Epithelial cell of esophagus (primary cell): ENCODE measurements around the gene ARL14EP.
A peak's percentile ranks its signal among the peaks of the same experiment; 100 is the strongest.

Experiments
- DNase-seq: peaks from one replicate; pipeline ENCODE4 v3.0.0; 2010; ENCODE audit warnings: low read depth
- H3K4me3 ChIP-seq: 2 replicates; pipeline ENCODE4 v1.5.1; 2011; ENCODE audit warnings: mild to moderate bottlenecking, low read length, control low read depth
- TF ChIP-seq, protein P1 (sequence below): IDR thresholded peaks from 2 replicates; pipeline ENCODE4 v1.5.1; 2011; ENCODE audit warnings: low read depth, mild to moderate bottlenecking, low read length, control low read depth, inconsistent platforms; ENCODE audit not compliant: insufficient read depth; ENCODE audit errors: missing control alignments

ARL14EP gene

GRCh38 chr11:30311189-30311588, 11.7 kb upstream of the ARL14EP start:
- H3K4me3 ChIP-seq: no peak overlapping the region
- TF ChIP-seq, protein P1, sequence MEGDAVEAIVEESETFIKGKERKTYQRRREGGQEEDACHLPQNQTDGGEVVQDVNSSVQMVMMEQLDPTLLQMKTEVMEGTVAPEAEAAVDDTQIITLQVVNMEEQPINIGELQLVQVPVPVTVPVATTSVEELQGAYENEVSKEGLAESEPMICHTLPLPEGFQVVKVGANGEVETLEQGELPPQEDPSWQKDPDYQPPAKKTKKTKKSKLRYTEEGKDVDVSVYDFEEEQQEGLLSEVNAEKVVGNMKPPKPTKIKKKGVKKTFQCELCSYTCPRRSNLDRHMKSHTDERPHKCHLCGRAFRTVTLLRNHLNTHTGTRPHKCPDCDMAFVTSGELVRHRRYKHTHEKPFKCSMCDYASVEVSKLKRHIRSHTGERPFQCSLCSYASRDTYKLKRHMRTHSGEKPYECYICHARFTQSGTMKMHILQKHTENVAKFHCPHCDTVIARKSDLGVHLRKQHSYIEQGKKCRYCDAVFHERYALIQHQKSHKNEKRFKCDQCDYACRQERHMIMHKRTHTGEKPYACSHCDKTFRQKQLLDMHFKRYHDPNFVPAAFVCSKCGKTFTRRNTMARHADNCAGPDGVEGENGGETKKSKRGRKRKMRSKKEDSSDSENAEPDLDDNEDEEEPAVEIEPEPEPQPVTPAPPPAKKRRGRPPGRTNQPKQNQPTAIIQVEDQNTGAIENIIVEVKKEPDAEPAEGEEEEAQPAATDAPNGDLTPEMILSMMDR: no peak

DNA sequence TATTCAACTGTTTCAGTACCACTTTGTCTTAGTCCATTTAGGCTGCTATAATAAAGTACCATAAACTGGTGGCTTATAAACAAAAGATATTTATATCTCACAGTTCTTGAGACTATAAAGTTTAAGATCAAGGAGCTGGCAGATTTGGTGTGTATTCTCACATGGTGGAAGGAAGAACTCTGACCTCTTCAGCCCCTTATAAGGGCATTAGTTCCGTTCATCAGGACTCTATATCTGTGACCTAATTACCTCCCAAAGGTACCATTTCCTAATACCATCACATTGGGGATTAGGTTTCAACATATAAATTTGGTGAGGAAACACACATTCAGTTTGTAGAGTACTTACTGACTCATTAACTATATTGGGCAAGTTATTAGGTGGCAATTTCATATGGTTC, 10.7 kb upstream of the ARL14EP start:
- no peak overlapping the region for H3K4me3 ChIP-seq
- peak; percentile 16 for DNase-seq

More at GRCh38 chr11:30311189-30311588, 11.7 kb upstream of the ARL14EP start:
- no peak for DNase-seq

GRCh38 chr11:30313580-30313979, 9.3 kb upstream of the ARL14EP start:
- DNase-seq: peak; percentile 27
- H3K4me3 ChIP-seq: no peak overlapping the region
- TF ChIP-seq, protein P1: no peak

More for the DNA sequence above, 10.7 kb upstream of the ARL14EP start:
- TF ChIP-seq, protein P1: no peak

DNA sequence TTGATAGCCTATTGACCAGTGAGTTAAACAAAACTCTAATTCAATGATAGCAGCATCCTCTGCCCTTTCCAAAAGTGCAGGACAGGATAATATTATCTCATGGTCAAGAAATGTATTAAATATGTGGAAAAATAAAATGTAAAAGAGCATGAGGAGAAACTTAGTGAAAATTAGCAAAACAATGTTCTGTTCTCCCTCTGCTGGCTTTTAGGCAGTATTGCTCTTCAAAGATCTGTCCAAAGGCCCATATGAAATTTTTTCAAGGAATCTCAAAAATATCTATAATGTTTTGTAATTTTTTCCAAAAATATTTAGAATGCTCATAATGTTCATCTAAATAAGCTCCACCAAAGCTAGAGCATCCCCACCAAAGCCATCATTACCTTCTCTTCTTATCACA, 8.3 kb upstream of the ARL14EP start:
- no peak overlapping the region for H3K4me3 ChIP-seq
- TF ChIP-seq, protein P1: peak; percentile 65
- peak; percentile 25 for DNase-seq

GRCh38 chr11:30316237-30316636, 6.7 kb upstream of the ARL14EP start:
- DNase-seq: no peak
- TF ChIP-seq, protein P1: no peak
- H3K4me3 ChIP-seq: no peak overlapping the region

GRCh38 chr11:30317030-30317429, 5.9 kb upstream of the ARL14EP start:
- no peak overlapping the region for H3K4me3 ChIP-seq
- no peak for DNase-seq
- TF ChIP-seq, protein P1: no peak

GRCh38 chr11:30321321-30321720, 1.6 kb upstream of the ARL14EP start:
- no peak for DNase-seq
- H3K4me3 ChIP-seq: no peak overlapping the region
- TF ChIP-seq, protein P1: no peak
